Coronary artery (tissue), 2 donors: ENCODE measurements around the gene TMEM242.

ENCODE experiments used
- DNase-seq: peaks from one replicate; pipeline ENCODE4 v3.0.0-alpha.2; 2017; ENCODE audit warnings: low spot score
- H3K27ac ChIP-seq, 2 donors: fragments of 200-600 bp; sonication (generic); one replicate each; pipeline ENCODE4 v1.5.1; 2016 to 2019
- H3K4me3 ChIP-seq: fragments of 200-600 bp; sonication (generic); 2 replicates; pipeline ENCODE4 v1.5.1; 2016; ENCODE audit warnings: mild to moderate bottlenecking, moderate library complexity
- TF ChIP-seq, protein P1 (sequence below): fragments of 200-600 bp; sonication (generic); IDR thresholded peaks from one replicate; pipeline ENCODE4 v1.5.1; 2019; ENCODE audit warnings: antibody characterized with exemption

The TMEM242 gene

DNA sequence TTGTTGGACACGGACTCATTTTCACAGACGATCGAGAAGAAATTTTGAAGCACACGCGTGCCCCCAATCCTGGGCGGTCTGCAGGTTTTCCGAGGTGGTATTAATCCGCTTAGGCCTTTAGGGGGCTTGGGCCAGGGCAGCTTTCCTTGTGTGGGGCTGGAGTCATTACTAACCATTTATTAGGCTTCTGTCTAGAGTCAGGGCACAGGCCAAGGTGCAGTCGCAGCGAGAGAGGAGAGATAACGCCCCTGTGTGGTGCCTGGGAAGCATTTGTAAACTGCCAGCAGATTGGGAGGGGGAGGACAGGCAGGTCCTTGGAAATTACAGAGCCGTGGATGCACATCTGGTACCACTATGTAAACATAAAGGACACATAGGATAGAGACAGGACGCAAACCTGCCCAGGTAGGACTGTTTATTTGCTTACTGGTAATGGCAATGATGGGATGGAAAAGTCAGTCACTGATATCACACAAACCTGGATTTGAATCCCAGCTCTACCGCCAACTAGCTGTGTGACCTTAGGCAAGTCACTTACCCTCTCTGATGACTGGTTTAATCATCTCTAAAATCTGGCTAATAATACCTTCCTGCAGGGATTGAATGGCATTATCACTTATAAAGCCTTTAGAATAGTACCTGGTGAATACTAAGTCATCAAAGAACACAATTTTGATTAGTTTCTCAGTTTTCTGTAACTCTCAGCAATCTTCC, 76.4 kb downstream of the TMEM242 start:
- TF ChIP-seq, protein P1, sequence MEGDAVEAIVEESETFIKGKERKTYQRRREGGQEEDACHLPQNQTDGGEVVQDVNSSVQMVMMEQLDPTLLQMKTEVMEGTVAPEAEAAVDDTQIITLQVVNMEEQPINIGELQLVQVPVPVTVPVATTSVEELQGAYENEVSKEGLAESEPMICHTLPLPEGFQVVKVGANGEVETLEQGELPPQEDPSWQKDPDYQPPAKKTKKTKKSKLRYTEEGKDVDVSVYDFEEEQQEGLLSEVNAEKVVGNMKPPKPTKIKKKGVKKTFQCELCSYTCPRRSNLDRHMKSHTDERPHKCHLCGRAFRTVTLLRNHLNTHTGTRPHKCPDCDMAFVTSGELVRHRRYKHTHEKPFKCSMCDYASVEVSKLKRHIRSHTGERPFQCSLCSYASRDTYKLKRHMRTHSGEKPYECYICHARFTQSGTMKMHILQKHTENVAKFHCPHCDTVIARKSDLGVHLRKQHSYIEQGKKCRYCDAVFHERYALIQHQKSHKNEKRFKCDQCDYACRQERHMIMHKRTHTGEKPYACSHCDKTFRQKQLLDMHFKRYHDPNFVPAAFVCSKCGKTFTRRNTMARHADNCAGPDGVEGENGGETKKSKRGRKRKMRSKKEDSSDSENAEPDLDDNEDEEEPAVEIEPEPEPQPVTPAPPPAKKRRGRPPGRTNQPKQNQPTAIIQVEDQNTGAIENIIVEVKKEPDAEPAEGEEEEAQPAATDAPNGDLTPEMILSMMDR = no peak
- no peak for DNase-seq
- peak overlapping the region; percentile 22 to 93 for H3K27ac ChIP-seq
- no peak overlapping the region for H3K4me3 ChIP-seq

DNA sequence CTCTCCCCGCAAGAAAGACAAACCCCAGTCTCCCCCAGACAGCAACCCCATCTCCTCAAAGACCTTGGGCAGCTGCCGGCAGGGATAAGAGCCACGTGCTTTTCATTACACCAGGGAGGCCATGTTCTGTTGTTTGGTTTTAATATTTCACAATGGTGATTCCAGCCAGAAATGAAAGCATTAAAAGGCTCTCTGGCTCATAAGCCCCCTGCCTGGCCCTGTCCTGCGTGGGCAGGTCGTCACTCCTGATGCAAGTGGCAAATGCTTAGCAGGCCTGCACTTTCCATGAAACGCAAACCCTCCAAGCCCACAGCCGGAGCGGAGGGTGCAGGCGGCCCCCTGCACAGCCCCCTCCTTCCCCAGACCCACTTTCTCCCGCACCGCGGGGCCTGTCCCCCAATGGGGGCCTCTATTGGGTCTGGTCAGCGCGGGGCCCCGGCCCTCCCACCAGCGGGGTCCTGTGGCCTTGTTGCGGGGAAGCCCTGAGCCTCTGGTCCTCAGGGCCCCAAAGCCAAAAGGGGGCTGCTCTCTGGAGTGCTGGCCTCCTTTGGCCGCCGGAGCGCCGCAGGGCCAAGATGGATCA, 77.2 kb downstream of the TMEM242 start:
- Histone ChIP-seq H3K4me3 (no peak overlapping the region), H3K27ac (peak overlapping the region; percentile 22 to 93)
- TF ChIP-seq, protein P1 = no peak
- no peak for DNase-seq

DNA sequence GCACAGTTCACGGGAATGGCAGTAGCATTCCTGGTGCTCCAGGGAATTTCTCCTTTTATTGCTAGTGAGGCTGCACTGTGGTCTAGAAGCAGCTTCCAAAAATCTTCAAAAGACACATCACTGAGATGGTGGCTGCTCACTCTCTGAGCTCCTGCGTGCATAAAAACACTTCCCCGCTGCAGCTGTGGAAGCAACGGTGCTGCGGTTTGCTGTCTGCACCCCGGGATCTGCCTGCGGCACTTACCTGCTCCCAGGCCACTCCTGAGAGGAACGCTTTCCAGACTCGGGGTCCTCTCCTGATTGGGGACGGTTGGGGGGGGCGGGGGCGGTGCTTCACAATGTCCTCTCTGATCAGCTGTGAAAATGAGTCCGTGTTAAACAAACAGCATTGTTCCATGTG, 77.9 kb downstream of the TMEM242 start:
- Histone ChIP-seq H3K4me3 (no peak overlapping the region), H3K27ac (peak overlapping the region; percentile 70 to 93)
- DNase-seq = no peak
- TF ChIP-seq, protein P1 = no peak

DNA sequence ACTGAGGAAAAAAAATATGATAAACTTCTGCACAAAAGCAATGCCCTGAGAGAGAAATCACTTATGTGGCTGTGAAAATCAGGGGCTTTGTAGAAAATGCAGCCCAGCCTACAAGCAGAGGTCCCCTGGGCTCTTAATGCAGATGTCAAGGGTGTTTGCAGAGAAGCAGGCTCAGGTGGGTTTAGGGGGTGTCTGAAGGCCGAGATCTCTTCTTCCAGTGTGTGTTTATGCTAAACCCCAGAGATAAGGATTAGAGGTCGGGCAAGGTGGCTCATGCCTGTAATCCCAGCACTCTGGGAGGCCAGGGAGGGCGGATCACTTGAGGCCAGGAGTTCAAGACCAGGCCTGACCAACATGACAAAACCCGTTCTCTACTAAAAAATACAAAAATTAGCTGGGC, 78.5 kb downstream of the TMEM242 start:
- H3K27ac ChIP-seq = peak overlapping the region; percentile 70 to 93
- no peak for DNase-seq
- TF ChIP-seq, protein P1 = no peak
- H3K4me3 ChIP-seq = no peak overlapping the region

DNA sequence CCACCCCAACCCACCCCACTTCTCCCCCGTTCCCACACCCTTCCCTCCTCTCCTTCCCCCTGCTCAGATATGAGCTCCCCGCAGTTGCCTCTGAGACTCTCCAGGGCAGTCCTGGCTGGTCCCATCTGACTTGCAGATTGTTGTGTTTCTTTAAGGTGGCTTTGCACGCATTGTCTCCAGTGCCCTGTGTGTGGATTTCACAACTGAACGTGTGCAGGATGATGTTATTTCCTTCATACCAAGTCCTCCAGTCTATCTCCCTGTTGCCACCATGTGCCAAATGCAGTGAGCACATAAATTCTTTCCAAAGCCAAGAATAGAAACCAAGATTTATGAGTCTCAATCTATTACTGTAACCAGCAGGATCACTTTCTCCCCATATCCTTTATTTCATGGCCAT, 79.1 kb downstream of the TMEM242 start:
- no peak overlapping the region for H3K4me3 ChIP-seq
- peak overlapping the region; percentile 70 to 93 for H3K27ac ChIP-seq
- DNase-seq = no peak
- TF ChIP-seq, protein P1 = no peak

DNA sequence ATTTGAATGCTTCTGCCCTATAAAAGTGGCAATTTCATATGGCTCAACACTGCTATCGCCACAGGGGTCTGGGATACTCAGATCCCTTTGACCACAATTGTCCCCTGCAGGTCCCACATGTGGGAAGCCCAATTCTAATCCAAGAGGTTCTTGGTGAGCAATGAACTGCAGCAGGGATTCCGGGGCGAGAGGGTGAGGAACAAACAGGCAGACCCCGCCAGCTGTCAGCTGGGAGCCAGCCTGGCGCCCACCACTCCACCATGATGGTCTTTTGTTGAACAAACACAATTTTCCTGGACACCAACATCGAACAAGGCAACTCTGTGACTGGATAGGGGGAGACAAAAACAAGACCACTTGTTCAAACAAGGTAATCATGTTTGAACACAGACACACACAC, 80.5 kb downstream of the TMEM242 start:
- no peak for DNase-seq
- Histone ChIP-seq H3K4me3 (no peak overlapping the region), H3K27ac (peak overlapping the region in 1 of 2 donors; percentile 93)
- TF ChIP-seq, protein P1 = no peak

DNA sequence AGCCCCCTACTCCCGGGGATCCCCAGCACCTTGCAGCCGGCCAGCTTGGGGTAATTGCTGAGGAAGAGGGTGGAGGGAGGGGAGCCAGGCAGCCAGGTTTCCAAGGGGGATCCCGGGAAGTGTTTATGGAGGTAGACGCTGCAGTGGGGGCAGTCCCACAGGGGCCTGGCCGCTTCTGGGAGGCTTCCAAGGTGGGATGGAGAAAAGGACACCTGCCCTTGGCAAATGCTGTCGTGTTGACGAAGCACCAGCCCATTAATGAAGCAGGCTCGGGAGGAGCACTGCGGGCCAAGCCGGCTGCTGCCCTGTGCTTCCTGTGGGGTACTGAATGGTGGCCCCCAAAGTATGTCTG, 82.4 kb downstream of the TMEM242 start:
- H3K4me3 ChIP-seq = no peak overlapping the region
- no peak for DNase-seq
- H3K27ac ChIP-seq = peak overlapping the region; percentile 87 to 93
- TF ChIP-seq, protein P1 = no peak
